A549 (cell line): ENCODE measurements around the gene LMAN2L. TPM values are rescaled to one million over a fixed set of nuclear protein-coding genes. Genes with fewer than 3 reads are reported as not detected.

Experiments
- ATAC-seq, 2 experiments: fragments of 200-7000 bp in 1 of 2; fragments of >200 bp in 1 of 2; cut with Nextera tagmentation in 1 of 2; cut with Tn5 transposase in 1 of 2; 3 replicates each; pipeline versions ENCODE4 v1.8.0 to v1.9.1; 2018 to 2020; ENCODE audit warnings: mild to moderate bottlenecking in 1 of 2, moderate library complexity in 1 of 2
- CTCF ChIA-PET: fragments of 300-600 bp; sonication (Branson Sonifier 250); formaldehyde crosslinking; extraction: SDS; loops from one replicate; lab custom pipeline; 2021; ENCODE audit warnings: antibody characterized with exemption, inconsistent platforms; lab: Yijun Ruan, JAX
- POLR2A ChIA-PET: fragments of 350-600 bp; formaldehyde crosslinking; extraction: SDS; loops from one replicate; lab custom pipeline; 2021; ENCODE audit warnings: antibody characterized with exemption, inconsistent platforms; lab: Yijun Ruan, JAX
- DNase-seq, 2 experiments: peaks; one replicate each; pipeline versions ENCODE4 v3.0.0 to v3.0.0-alpha.2; 2011 to 2016; ENCODE audit warnings: low read depth in 1 of 2, low spot score in 1 of 2
- FAIRE-seq: peaks from 2 replicates; lab custom pipeline; 2011; peaks lifted over from hg19 to GRCh38; lab: Jason Lieb, UNC
- H3K27ac ChIP-seq, 2 experiments: fragments of >200 bp; sonication (Bioruptor Twin); formaldehyde crosslinking; 3 replicates each; pipeline ENCODE4 v1.5.1; 2016 to 2017
- H3K4me1 ChIP-seq: fragments of >200 bp; sonication (Bioruptor Twin); formaldehyde crosslinking; 3 replicates; pipeline ENCODE4 v1.6.1; 2016
- H3K4me2 ChIP-seq: fragments of >200 bp; sonication (Bioruptor Twin); formaldehyde crosslinking; 3 replicates; pipeline ENCODE4 v1.6.1; 2016
- H3K4me3 ChIP-seq: fragments of >200 bp; sonication (Bioruptor Twin); formaldehyde crosslinking; 3 replicates; pipeline ENCODE4 v1.5.1; 2016
- H3K9me3 ChIP-seq: fragments of >200 bp; sonication (Bioruptor Twin); formaldehyde crosslinking; 3 replicates; pipeline ENCODE4 v1.6.1; 2016
- EHF ChIP-seq: fragments of 250-450 bp; sonication (Bioruptor Pico); IDR thresholded peaks from 2 replicates; pipeline ENCODE4 v1.5.0; 2020; ENCODE audit warnings: mild to moderate bottlenecking
- EHMT2 ChIP-seq: fragments of 200-600 bp; sonication (generic); IDR thresholded peaks from 2 replicates; pipeline ENCODE4 v1.6.1; 2016; ENCODE audit warnings: antibody characterized with exemption, low read depth, mild to moderate bottlenecking, moderate library complexity
- EP300 ChIP-seq, 2 experiments: fragments of >200 bp; sonication (Bioruptor Twin); formaldehyde crosslinking; IDR thresholded peaks; 2 replicates in 1 of 2; 3 replicates in 1 of 2; pipeline ENCODE4 v1.6.1; 2016 to 2017
- FOSB ChIP-seq: fragments of 250-450 bp; sonication (Bioruptor Pico); IDR thresholded peaks from 2 replicates; pipeline ENCODE4 v1.5.0; 2020; ENCODE audit warnings: mild to moderate bottlenecking, moderate library complexity
- FOSL2 ChIP-seq, 2 experiments: fragments of 450-650 bp in 1 of 2; fragments of >200 bp in 1 of 2; sonication (Bioruptor Twin) in 1 of 2; formaldehyde crosslinking; IDR thresholded peaks; 2 replicates each; pipeline versions ENCODE4 v1.5.0 to v1.6.1; 2016 to 2020; ENCODE audit warnings: mild to moderate bottlenecking in 1 of 2, moderate library complexity in 1 of 2
- GATA3 ChIP-seq: IDR thresholded peaks from 2 replicates; pipeline ENCODE4 v1.6.1; 2012; ENCODE audit warnings: borderline replicate concordance
- HDAC2 ChIP-seq: fragments of 200-600 bp; sonication (generic); IDR thresholded peaks from 2 replicates; pipeline ENCODE4 v1.6.1; 2016
- HOXA7 ChIP-seq: fragments of 250-450 bp; sonication (Bioruptor Pico); IDR thresholded peaks from 2 replicates; pipeline ENCODE4 v1.5.0; 2020; ENCODE audit warnings: mild to moderate bottlenecking, moderate library complexity
- HOXB5 ChIP-seq: fragments of 250-450 bp; sonication (Bioruptor Pico); IDR thresholded peaks from 2 replicates; pipeline ENCODE4 v1.5.0; 2020; ENCODE audit warnings: mild to moderate bottlenecking, moderate library complexity
- JUNB ChIP-seq: fragments of >200 bp; sonication (Bioruptor Twin); formaldehyde crosslinking; IDR thresholded peaks from 2 replicates; pipeline ENCODE4 v1.6.1; 2016
- KDM1A ChIP-seq: fragments of 200-600 bp; sonication (generic); IDR thresholded peaks from 2 replicates; pipeline ENCODE4 v1.6.1; 2016; ENCODE audit warnings: low read depth, mild to moderate bottlenecking
- MYC ChIP-seq: IDR thresholded peaks from 2 replicates; pipeline ENCODE4 v1.6.1; 2012; ENCODE audit warnings: mild to moderate bottlenecking, inconsistent platforms, low read length, improper control_type of control experiment, borderline replicate concordance
- NFE2L2 ChIP-seq: fragments of 150-350 bp; conservative IDR thresholded peaks from 2 replicates; pipeline ENCODE4 v1.6.1; 2014; ENCODE audit warnings: low read length
- NPAS2 ChIP-seq: fragments of 250-450 bp; sonication (Bioruptor Pico); IDR thresholded peaks from 2 replicates; pipeline ENCODE4 v1.8.0; 2022; ENCODE audit warnings: mild to moderate bottlenecking, moderate library complexity, borderline replicate concordance
- NR3C1 ChIP-seq: fragments of >200 bp; sonication (Bioruptor Twin); formaldehyde crosslinking; IDR thresholded peaks from 3 replicates; pipeline ENCODE4 v1.6.1; 2017
- PHF8 ChIP-seq: fragments of 200-600 bp; sonication (generic); IDR thresholded peaks from 2 replicates; pipeline ENCODE4 v1.6.1; 2016; ENCODE audit warnings: low read depth, mild to moderate bottlenecking, antibody characterized with exemption, moderate library complexity, borderline replicate concordance
- POLR2A ChIP-seq: IDR thresholded peaks from 2 replicates; pipeline ENCODE4 v1.6.1; 2012; ENCODE audit warnings: mild to moderate bottlenecking, low read length
- POLR2AphosphoS2 ChIP-seq: conservative IDR thresholded peaks from 2 replicates; pipeline ENCODE4 v1.6.1; 2012; ENCODE audit warnings: low read length, improper control_type of control experiment, inconsistent platforms
- RARB ChIP-seq: fragments of 250-450 bp; sonication (Bioruptor Pico); IDR thresholded peaks from 2 replicates; pipeline ENCODE4 v1.8.0; 2021; ENCODE audit warnings: mild to moderate bottlenecking, moderate library complexity
- SMC3 ChIP-seq: fragments of >200 bp; sonication (Bioruptor Twin); formaldehyde crosslinking; IDR thresholded peaks from 3 replicates; pipeline ENCODE4 v1.6.1; 2018; ENCODE audit warnings: inconsistent platforms
- SREBF2 ChIP-seq: fragments of 450-650 bp; IDR thresholded peaks from 2 replicates; pipeline ENCODE4 v1.6.1; 2014; ENCODE audit warnings: mild to moderate bottlenecking, moderate library complexity
- ZFP36 ChIP-seq: fragments of 450-650 bp; IDR thresholded peaks from 2 replicates; pipeline ENCODE4 v1.6.1; 2014; ENCODE audit warnings: borderline replicate concordance; ENCODE audit not compliant: partially characterized antibody
- ZNF302 ChIP-seq: fragments of 250-450 bp; sonication (Bioruptor Pico); IDR thresholded peaks from 2 replicates; pipeline ENCODE4 v1.9.0; 2021; ENCODE audit warnings: inconsistent platforms, mild to moderate bottlenecking, moderate library complexity
- ZSCAN20 ChIP-seq: fragments of 250-450 bp; sonication (Bioruptor Pico); IDR thresholded peaks from 2 replicates; pipeline ENCODE4 v1.8.0; 2022; ENCODE audit warnings: mild to moderate bottlenecking, moderate library complexity
- WGBS: methylation state at CpG from one replicate; pipeline ENCODE4 v1.1.6; 2017; ENCODE audit errors: missing lambda C conversion rate; 5-methylcytosine and 5-hydroxymethylcytosine counted together
- polyA plus RNA-seq, 4 experiments: library from polyadenylated mRNA; depleted of rRNA in 3 of 4; stranded (reverse); fragments of >200 nt; fragmentation: RNase III in 1 of 4; extraction: RNeasy Plus Mini Kit Qiagen cat#74134 plus additional on column Dnase treatment in 1 of 4; gene quantifications; 2 replicates in 3 of 4; 3 replicates in 1 of 4; pipeline ENCODE4 v1.2.3, GENCODE V29; 2011 to 2017
- TF ChIP-seq, protein P1 (sequence below): fragments of 250-450 bp; sonication (Bioruptor Pico); IDR thresholded peaks from 2 replicates; pipeline ENCODE4 v1.5.0; 2020; ENCODE audit warnings: low read depth, mild to moderate bottlenecking, moderate library complexity
- TF ChIP-seq, protein P2 (sequence below): fragments of 200-600 bp; sonication (generic); IDR thresholded peaks from 2 replicates; pipeline ENCODE4 v1.6.1; 2016; ENCODE audit warnings: antibody characterized with exemption, mild to moderate bottlenecking, moderate library complexity
- TF ChIP-seq, protein P3 (sequence below): fragments of >200 bp; sonication (Bioruptor Twin); formaldehyde crosslinking; IDR thresholded peaks from 3 replicates; pipeline ENCODE4 v1.6.1; 2016
- TF ChIP-seq, protein P4 (sequence below): IDR thresholded peaks from 2 replicates; pipeline ENCODE4 v1.6.1; 2012; ENCODE audit warnings: low read depth, borderline replicate concordance
- TF ChIP-seq, protein P5 (sequence below): IDR thresholded peaks from 2 replicates; pipeline ENCODE4 v1.6.1; 2012

Gene LMAN2L
- polyA plus RNA-seq, 2 of the 4 experiments (the other 2 are of a cell fraction) = 24.3 to 28.0 TPM

DNA sequence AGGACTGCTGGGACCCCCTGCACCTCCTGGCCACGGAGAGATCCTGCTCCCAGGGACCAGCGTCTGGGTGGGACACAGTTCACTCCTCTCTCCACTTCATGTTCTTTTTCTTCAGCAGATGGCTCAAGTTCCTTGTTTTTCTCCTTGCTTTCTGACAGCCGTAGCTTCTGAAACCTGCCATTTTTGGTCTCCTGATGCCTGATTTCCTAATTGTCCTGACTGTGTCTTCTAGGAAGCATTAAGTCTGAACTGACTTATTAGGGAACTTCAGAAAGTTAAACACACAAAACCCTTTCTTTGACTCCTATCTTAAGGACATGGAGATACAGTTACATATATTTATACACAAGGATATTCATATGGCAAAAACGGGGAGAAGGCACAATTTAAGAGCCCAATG is 43.5 kb upstream of the LMAN2L start:
- no peak for TF ChIP-seq ZSCAN20 (CRISPR knock-in tag)
- TF ChIP-seq EHMT2 = no peak
- no peak for TF ChIP-seq POLR2AphosphoS2
- no peak for TF ChIP-seq JUNB
- no peak for TF ChIP-seq RARB
- TF ChIP-seq MYC = no peak
- no peak for TF ChIP-seq EP300 (IDR thresholded peaks at IDR 0.05)
- TF ChIP-seq FOSL2 (IDR thresholded peaks at IDR 0.05) = no peak
- no peak for TF ChIP-seq FOSL2 (CRISPR knock-in tag; IDR thresholded peaks at IDR 0.05)
- TF ChIP-seq FOSB (CRISPR knock-in tag) = no peak
- no peak for TF ChIP-seq HDAC2
- no peak for TF ChIP-seq KDM1A
- no peak for TF ChIP-seq HOXB5 (CRISPR knock-in tag)
- TF ChIP-seq PHF8 = no peak
- POLR2A ChIA-PET = no interaction called here
- H3K27ac ChIP-seq = no peak overlapping the region
- H3K4me2 ChIP-seq = no peak overlapping the region
- CTCF ChIA-PET = interaction anchor here (0.6 to 3.2 kb wide), 7 partner anchors 9 to 234 kb away, joined by 3 to 16 read pairs (median 4); partner anchors contain the start of gene CNNM4
- no peak overlapping the region for H3K4me3 ChIP-seq
- WGBS = 71% methylated on average over 4 of the region's 4 CpGs
- H3K4me1 ChIP-seq = peaks cover 23% of the 10 kb centered on the region
- DNase-seq (no peak), ATAC-seq (no peak), FAIRE-seq (no peak)
- H3K9me3 ChIP-seq = no peaks in the 10 kb centered on the region

DNA sequence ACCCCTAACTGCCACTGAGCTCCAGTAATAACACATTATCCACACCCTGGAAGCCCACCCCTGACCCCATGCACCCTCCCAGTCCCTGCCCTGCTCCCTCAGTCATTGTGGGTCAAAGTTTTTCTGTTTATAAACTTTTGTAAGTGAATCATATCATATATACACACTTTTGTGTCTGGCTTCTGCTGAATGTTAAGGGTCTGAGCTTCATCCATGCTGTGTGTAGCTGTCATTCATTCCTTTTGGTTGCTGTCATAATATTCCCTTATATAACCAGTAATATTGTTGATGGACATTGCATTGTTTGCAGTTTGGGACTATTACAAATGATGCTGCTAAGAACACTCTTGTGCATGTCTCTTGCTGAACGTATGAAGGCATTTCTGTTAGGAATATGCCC is 35.3 kb upstream of the LMAN2L start:
- peak in 1 of 2 experiments; percentile 24; a peak in 2 of 6 replicates for ATAC-seq

DNA sequence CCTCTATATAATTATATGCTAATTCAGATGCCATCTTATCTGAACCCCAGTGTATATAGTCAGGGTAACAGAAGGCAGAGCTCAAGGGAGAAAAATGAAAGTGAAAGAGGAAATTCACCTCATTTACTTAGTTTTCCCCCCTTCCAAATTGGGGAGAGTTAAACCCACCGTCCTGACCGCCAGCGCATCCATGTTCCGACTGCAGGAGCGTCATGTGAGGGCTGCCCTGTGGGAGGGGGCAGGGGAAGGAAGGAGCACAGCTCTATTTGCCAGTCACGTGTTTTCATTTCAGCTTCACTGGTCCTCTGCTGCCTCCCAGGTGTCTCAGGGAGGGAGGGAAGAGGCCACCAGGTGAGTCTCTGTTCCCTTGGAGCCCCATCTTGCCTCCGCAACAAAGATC is 34.1 kb upstream of the LMAN2L start:
- TF ChIP-seq, protein P1, sequence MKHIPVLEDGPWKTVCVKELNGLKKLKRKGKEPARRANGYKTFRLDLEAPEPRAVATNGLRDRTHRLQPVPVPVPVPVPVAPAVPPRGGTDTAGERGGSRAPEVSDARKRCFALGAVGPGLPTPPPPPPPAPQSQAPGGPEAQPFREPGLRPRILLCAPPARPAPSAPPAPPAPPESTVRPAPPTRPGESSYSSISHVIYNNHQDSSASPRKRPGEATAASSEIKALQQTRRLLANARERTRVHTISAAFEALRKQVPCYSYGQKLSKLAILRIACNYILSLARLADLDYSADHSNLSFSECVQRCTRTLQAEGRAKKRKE = no peak
- TF ChIP-seq, protein P2, sequence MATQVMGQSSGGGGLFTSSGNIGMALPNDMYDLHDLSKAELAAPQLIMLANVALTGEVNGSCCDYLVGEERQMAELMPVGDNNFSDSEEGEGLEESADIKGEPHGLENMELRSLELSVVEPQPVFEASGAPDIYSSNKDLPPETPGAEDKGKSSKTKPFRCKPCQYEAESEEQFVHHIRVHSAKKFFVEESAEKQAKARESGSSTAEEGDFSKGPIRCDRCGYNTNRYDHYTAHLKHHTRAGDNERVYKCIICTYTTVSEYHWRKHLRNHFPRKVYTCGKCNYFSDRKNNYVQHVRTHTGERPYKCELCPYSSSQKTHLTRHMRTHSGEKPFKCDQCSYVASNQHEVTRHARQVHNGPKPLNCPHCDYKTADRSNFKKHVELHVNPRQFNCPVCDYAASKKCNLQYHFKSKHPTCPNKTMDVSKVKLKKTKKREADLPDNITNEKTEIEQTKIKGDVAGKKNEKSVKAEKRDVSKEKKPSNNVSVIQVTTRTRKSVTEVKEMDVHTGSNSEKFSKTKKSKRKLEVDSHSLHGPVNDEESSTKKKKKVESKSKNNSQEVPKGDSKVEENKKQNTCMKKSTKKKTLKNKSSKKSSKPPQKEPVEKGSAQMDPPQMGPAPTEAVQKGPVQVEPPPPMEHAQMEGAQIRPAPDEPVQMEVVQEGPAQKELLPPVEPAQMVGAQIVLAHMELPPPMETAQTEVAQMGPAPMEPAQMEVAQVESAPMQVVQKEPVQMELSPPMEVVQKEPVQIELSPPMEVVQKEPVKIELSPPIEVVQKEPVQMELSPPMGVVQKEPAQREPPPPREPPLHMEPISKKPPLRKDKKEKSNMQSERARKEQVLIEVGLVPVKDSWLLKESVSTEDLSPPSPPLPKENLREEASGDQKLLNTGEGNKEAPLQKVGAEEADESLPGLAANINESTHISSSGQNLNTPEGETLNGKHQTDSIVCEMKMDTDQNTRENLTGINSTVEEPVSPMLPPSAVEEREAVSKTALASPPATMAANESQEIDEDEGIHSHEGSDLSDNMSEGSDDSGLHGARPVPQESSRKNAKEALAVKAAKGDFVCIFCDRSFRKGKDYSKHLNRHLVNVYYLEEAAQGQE = no peak
- TF ChIP-seq HDAC2 = no peak
- TF ChIP-seq, protein P3, sequence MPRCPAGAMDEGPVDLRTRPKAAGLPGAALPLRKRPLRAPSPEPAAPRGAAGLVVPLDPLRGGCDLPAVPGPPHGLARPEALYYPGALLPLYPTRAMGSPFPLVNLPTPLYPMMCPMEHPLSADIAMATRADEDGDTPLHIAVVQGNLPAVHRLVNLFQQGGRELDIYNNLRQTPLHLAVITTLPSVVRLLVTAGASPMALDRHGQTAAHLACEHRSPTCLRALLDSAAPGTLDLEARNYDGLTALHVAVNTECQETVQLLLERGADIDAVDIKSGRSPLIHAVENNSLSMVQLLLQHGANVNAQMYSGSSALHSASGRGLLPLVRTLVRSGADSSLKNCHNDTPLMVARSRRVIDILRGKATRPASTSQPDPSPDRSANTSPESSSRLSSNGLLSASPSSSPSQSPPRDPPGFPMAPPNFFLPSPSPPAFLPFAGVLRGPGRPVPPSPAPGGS = no peak
- TF ChIP-seq SREBF2 = no peak
- TF ChIP-seq ZSCAN20 (CRISPR knock-in tag) = no peak
- no peak for TF ChIP-seq GATA3
- TF ChIP-seq POLR2AphosphoS2 = no peak
- TF ChIP-seq HOXB5 (CRISPR knock-in tag) = no peak
- no peak for TF ChIP-seq SMC3
- TF ChIP-seq NPAS2 (CRISPR knock-in tag) = no peak
- TF ChIP-seq POLR2A = no peak
- TF ChIP-seq, protein P4, sequence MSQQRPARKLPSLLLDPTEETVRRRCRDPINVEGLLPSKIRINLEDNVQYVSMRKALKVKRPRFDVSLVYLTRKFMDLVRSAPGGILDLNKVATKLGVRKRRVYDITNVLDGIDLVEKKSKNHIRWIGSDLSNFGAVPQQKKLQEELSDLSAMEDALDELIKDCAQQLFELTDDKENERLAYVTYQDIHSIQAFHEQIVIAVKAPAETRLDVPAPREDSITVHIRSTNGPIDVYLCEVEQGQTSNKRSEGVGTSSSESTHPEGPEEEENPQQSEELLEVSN = no peak
- TF ChIP-seq, protein P5, sequence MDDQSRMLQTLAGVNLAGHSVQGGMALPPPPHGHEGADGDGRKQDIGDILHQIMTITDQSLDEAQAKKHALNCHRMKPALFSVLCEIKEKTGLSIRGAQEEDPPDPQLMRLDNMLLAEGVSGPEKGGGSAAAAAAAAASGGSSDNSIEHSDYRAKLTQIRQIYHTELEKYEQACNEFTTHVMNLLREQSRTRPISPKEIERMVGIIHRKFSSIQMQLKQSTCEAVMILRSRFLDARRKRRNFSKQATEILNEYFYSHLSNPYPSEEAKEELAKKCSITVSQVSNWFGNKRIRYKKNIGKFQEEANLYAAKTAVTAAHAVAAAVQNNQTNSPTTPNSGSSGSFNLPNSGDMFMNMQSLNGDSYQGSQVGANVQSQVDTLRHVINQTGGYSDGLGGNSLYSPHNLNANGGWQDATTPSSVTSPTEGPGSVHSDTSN = no peak
- TF ChIP-seq EHMT2 = no peak
- no peak for TF ChIP-seq NFE2L2
- Histone ChIP-seq H3K27ac (no peak overlapping the region), H3K4me1 (peaks cover 3% of the 10 kb centered on the region; the same call in 1 of the 3 replicates), H3K4me3 (no peak overlapping the region), H3K4me2 (no peak overlapping the region), H3K9me3 (no peaks in the 10 kb centered on the region)
- DNase-seq (no peak), ATAC-seq (no peak), FAIRE-seq (no peak)
- POLR2A ChIA-PET = no interaction called here
- CTCF ChIA-PET = interaction anchor here (0.9 to 5.0 kb wide), 4 partner anchors 11 to 220 kb away, joined by 3 to 46 read pairs (median 3); partner anchors contain the start of gene CNNM4
- 92% methylated on average over 7 of the region's 7 CpGs for WGBS

More for the DNA sequence above, 35.3 kb upstream of the LMAN2L start:
- 55% methylated on average over 1 of the region's 1 CpG for WGBS
- Histone ChIP-seq H3K9me3 (no peaks in the 10 kb centered on the region), H3K4me1 (peaks cover 3% of the 10 kb centered on the region; the same call in 1 of the 3 replicates), H3K27ac (no peak overlapping the region), H3K4me2 (no peak overlapping the region), H3K4me3 (no peak overlapping the region)
- DNase-seq (no peak), FAIRE-seq (no peak)
- no peak for TF ChIP-seq ZNF302 (CRISPR knock-in tag)
- TF ChIP-seq, protein P1 = no peak
- no peak for TF ChIP-seq NR3C1
- TF ChIP-seq ZFP36 = no peak
- TF ChIP-seq EHF = no peak
- TF ChIP-seq HOXA7 = no peak
- ChIA-PET POLR2A (no interaction called here), CTCF (interaction anchor here (0.9 to 5.0 kb wide), 4 partner anchors 13 to 221 kb away, joined by 3 to 46 read pairs (median 3); partner anchors contain the start of gene CNNM4)
